Measurements from ENCODE around the gene NUDT3. TPM values are rescaled to one million over a fixed set of nuclear protein-coding genes. Genes with fewer than 3 reads are reported as not detected.
A peak's percentile ranks its signal among the peaks of the same experiment; 100 is the strongest.
"Not testable (repeated sequence)": the region's sequence is repeated elsewhere in the genome, so short reads cannot be mapped to it uniquely, and the experiment has no call there.

NUDT3 gene
- total and polyA plus RNA-seq, 4 donors = 15.5 to 50.2 (median 33.6) TPM

DNA sequence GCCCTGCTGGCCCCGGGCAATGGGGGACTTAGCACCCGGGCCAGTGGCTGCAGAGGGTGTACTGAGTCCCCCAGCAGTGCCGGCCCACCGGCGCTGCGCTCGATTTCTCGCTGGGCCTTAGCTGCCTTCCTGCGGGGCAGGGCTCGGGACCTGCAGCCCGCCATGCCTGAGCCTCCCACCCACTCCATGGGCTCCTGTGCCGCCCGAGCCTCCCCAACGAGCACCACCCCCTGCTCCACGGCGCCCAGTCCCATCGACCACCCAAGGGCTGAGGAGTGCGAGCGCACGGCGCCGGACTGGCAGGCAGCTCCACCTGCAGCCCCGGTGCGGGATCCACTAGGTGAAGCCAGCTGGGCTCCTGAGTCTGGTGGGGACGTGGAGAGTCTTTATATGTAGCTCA is 123.3 kb downstream of the NUDT3 start:
- DNase-seq; H3K4me1 ChIP-seq (ENCODE audit: control insufficient read depth in 1 of 2, insufficient read depth in 2 of 2, low read length in 2 of 2): not testable (repeated sequence)
- WGBS, 2 donors = 95 to 96% methylated on average over 5 to 22 of the region's 25 CpGs

DNA sequence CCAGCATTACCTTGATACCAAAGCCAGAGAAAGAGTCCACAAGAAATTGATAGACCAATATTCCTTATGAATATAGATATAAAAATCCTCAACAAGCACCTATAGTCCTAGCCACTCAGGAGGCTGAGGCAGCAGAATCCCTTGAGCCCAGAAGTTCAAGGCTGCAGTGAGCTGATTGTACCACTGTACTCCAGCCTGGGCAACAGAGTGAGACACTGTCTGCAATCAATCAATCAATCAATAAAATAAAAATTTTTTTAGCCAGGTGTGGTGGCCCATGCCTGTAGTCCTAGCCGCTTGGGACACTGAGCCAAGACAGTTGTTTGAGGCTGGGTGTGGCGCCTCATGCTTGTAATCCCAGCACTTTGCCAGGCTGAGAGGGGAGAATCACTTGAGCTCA is 124.7 kb downstream of the NUDT3 start:
- H3K27ac ChIP-seq (ENCODE audit: low read depth in 1 of 2, low read length in 2 of 2) = no peak overlapping the region
- 97 to 99% methylated on average over 2 of the region's 2 CpGs for WGBS, 2 donors
- intact Hi-C loops (cut with DNase I) = no loop called here
- H3K36me3 ChIP-seq (ENCODE audit: control insufficient read depth in 1 of 2, insufficient read depth in 2 of 2, low read length in 1 of 2) = no peaks in the 10 kb centered on the region
- H3K4me3 ChIP-seq (ENCODE audit: low read length in 2 of 2) = no peak overlapping the region
- no peaks in the 10 kb centered on the region for H3K4me1 ChIP-seq (ENCODE audit: control insufficient read depth in 1 of 2, insufficient read depth in 2 of 2, low read length in 2 of 2)
- no peaks in the 10 kb centered on the region for H3K27me3 ChIP-seq (ENCODE audit: control insufficient read depth in 1 of 2, insufficient read depth in 2 of 2, low read length in 1 of 2)
- ATAC-seq (ENCODE audit: low FRiP score) (no peak), DNase-seq (no peak)
- H3K9me3 ChIP-seq (ENCODE audit: control insufficient read depth, low read length) = no peaks in the 10 kb centered on the region

More for the DNA sequence above, 123.3 kb downstream of the NUDT3 start:
- ATAC-seq (ENCODE audit: low FRiP score); H3K27me3 ChIP-seq (ENCODE audit: control insufficient read depth in 1 of 2, insufficient read depth in 2 of 2, low read length in 1 of 2); H3K9me3 ChIP-seq (ENCODE audit: control insufficient read depth, low read length); H3K27ac ChIP-seq (ENCODE audit: low read depth in 1 of 2, low read length in 2 of 2); H3K36me3 ChIP-seq (ENCODE audit: control insufficient read depth in 1 of 2, insufficient read depth in 2 of 2, low read length in 1 of 2); intact Hi-C loops (cut with DNase I); H3K4me3 ChIP-seq (ENCODE audit: low read length in 2 of 2): not testable (repeated sequence)

DNA sequence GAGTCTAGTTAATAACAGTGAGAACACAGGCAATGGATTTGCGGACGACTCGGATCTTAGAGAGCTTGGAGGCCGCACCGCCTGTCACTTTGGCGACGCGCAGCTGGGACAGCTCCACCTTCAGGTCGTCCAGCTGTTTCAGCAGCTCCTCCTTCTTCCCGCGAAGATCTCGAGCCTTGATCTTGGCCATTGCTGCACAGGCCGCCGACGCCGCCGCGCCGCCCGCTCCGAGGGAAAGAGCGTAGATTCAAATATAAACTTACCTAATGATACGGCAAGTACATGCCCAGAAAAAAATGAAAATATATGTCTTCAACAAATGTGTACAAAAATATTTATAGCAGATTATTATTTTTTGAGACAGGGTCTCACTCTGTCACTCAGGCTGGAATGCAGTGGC is 129.0 kb downstream of the NUDT3 start:
- H3K4me1 ChIP-seq (ENCODE audit: control insufficient read depth in 1 of 2, insufficient read depth in 2 of 2, low read length in 2 of 2); ATAC-seq (ENCODE audit: low FRiP score); intact Hi-C loops (cut with DNase I); DNase-seq; H3K27ac ChIP-seq (ENCODE audit: low read depth in 1 of 2, low read length in 2 of 2); H3K36me3 ChIP-seq (ENCODE audit: control insufficient read depth in 1 of 2, insufficient read depth in 2 of 2, low read length in 1 of 2); H3K27me3 ChIP-seq (ENCODE audit: control insufficient read depth in 1 of 2, insufficient read depth in 2 of 2, low read length in 1 of 2); H3K9me3 ChIP-seq (ENCODE audit: control insufficient read depth, low read length); H3K4me3 ChIP-seq (ENCODE audit: low read length in 2 of 2): not testable (repeated sequence)
- WGBS, 2 donors = 79 to 84% methylated on average over 23 of the region's 23 CpGs

DNA sequence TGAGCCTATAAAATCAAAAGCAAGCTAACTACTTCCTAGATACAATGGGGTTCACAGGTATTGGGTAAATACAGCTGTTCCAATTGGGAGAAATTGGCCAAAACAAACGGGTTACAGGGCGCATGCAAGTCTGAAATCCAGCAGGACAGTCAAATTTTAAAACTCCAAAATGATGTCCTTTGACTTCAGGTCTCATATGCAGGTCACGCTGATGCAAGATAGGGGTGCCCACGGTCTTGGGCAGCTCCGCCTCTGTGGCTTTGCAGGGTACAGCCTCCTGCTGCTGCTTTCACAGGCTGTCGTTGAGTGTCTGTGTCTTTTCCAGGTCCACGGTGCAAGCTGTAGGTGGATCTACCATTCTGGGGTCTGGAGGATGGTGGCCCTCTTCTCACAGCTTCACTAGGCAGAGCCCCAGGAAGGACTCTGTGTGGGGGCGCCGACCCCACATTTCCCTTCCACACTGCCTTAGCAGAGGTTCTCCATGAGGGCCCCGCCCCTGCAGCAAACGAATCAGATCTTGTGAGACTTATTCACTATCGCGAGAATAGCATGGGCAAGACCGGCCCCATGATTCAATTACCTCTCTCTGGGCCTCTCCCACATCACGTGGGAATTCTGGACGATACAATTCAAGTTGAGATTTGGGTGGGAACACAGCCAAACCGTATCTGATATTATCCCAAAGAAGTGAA is 131.7 kb downstream of the NUDT3 start:
- intact Hi-C loops (cut with DNase I) = no loop called here
- ATAC-seq (ENCODE audit: low FRiP score) (no peak), DNase-seq (no peak)
- Histone ChIP-seq H3K9me3 (ENCODE audit: control insufficient read depth, low read length) (no peaks in the 10 kb centered on the region), H3K4me3 (ENCODE audit: low read length in 2 of 2) (no peak overlapping the region), H3K4me1 (ENCODE audit: control insufficient read depth in 1 of 2, insufficient read depth in 2 of 2, low read length in 2 of 2) (no peaks in the 10 kb centered on the region), H3K36me3 (ENCODE audit: control insufficient read depth in 1 of 2, insufficient read depth in 2 of 2, low read length in 1 of 2) (no peaks in the 10 kb centered on the region), H3K27ac (ENCODE audit: low read depth in 1 of 2, low read length in 2 of 2) (no peak overlapping the region), H3K27me3 (ENCODE audit: control insufficient read depth in 1 of 2, insufficient read depth in 2 of 2, low read length in 1 of 2) (no peaks in the 10 kb centered on the region)
- WGBS, 2 donors = 75 to 79% methylated on average over 17 of the region's 17 CpGs

DNA sequence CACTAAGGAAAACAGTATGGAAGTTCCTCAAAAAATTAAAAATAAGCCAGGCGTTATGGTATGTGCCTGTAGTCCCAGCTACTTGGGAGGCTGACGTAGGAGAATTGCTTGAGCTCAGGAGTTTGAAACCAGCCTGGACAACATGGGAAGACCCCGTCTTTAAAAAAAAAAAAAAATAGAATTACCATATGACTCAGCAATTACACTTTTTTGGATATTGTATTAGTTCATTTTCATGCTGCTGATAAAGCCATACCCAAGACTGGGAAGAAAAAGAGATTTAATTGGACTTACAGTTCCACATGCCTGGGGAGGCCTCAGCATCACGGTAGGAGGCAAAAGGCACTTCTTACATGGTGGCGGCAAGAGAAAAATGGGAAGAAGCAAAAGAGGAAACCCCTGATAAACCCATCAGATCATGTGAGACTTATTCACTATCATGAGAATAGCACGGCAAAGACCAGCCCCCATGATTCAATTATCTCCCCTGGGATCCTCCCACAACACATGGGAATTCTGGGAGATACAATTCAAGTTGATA is 132.9 kb downstream of the NUDT3 start:
- Histone ChIP-seq H3K9me3 (ENCODE audit: control insufficient read depth, low read length) (no peaks in the 10 kb centered on the region), H3K27me3 (ENCODE audit: control insufficient read depth in 1 of 2, insufficient read depth in 2 of 2, low read length in 1 of 2) (no peaks in the 10 kb centered on the region), H3K4me1 (ENCODE audit: control insufficient read depth in 1 of 2, insufficient read depth in 2 of 2, low read length in 2 of 2) (no peaks in the 10 kb centered on the region), H3K27ac (ENCODE audit: low read depth in 1 of 2, low read length in 2 of 2) (no peak overlapping the region), H3K4me3 (ENCODE audit: low read length in 2 of 2) (no peak overlapping the region), H3K36me3 (ENCODE audit: control insufficient read depth in 1 of 2, insufficient read depth in 2 of 2, low read length in 1 of 2) (no peaks in the 10 kb centered on the region)
- 92 to 94% methylated on average over 6 of the region's 6 CpGs for WGBS, 2 donors
- no peak for ATAC-seq (ENCODE audit: low FRiP score)
- intact Hi-C loops (cut with DNase I) = no loop called here
- DNase-seq = no peak

DNA sequence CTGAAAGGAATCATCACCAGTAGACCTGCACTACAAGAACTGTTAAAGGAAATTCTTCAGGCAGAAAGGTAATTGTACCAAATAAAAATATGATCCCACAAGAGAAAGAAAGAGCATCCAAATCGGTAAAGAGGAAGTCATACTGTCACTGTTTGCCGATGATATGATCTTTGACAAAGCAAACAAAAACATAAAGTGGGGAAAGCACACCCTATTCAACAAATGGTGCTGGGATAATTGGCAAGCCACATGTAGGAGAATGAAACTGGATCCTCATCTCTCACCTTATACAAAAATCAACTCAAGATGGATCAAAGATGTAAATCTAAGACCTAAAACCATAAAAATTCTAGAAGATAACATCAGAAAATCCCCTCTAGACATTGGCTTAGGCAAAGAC is 140.1 kb downstream of the NUDT3 start:
- not testable (repeated sequence) for H3K36me3 ChIP-seq (ENCODE audit: control insufficient read depth in 1 of 2, insufficient read depth in 2 of 2, low read length in 1 of 2); H3K9me3 ChIP-seq (ENCODE audit: control insufficient read depth, low read length); H3K4me3 ChIP-seq (ENCODE audit: low read length in 2 of 2); H3K27ac ChIP-seq (ENCODE audit: low read depth in 1 of 2, low read length in 2 of 2); ATAC-seq (ENCODE audit: low FRiP score); DNase-seq; H3K4me1 ChIP-seq (ENCODE audit: control insufficient read depth in 1 of 2, insufficient read depth in 2 of 2, low read length in 2 of 2); H3K27me3 ChIP-seq (ENCODE audit: control insufficient read depth in 1 of 2, insufficient read depth in 2 of 2, low read length in 1 of 2)
- 76 to 82% methylated on average over 2 of the region's 2 CpGs for WGBS, 2 donors
- intact Hi-C loops (cut with DNase I) = loop anchor here in 1 of 2 donors (5.0 kb wide), 1 partner anchor 65 kb away; no protein-coding TSS in a partner anchor

DNA sequence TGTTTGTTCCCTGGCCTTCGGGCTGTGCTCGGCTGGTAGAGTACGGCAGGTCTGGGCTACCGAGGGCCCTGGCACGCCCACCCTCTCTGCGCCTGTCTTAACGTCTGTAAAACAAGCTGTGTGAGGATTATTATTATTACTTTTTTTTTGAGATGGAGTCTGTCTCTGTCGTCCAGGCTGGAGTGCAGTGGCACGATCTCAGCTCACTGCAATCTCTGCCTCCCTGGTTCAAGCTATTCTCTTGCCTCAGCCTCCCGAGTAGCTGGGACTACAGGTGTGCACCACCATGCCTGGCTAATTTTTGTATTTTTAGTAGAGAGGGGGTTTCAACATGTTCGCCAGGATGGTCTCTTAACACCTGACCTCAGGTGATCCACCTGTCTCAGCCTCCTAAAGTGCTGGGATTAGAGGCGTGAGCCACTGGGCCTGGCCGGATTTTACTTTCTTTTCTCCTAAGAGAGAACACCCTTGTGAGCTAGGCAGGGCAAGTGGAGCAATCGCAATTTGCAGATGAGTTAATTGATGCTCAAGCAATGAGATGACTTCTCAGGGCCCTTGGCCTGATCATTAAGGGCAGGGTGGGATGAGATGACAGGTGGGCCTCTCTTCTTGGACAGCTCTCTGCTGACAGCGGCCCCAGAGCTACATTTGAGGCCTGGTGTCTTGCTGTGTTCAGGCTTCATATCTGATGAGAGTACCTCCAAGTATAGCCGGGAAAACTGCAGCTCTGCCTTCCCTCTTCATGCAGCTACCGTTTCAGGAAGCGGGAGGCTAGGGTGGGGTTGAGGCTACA is 142.8 kb downstream of the NUDT3 start:
- peak overlapping the region in 1 of 2 donors; percentile 67 for H3K27ac ChIP-seq (ENCODE audit: low read depth in 1 of 2, low read length in 2 of 2)
- peak; percentile 57 for ATAC-seq (ENCODE audit: low FRiP score)
- intact Hi-C loops (cut with DNase I) = loop anchor here (1.0 to 5.0 kb wide), 5 partner anchors 68 to 166 kb away; partner anchors contain the start of gene NUDT3 (in 2 of the 2)
- peak in 1 of 2 donors; percentile 43 for DNase-seq
- no peaks in the 10 kb centered on the region for H3K4me1 ChIP-seq (ENCODE audit: control insufficient read depth in 1 of 2, insufficient read depth in 2 of 2, low read length in 2 of 2)
- peak overlapping the region; percentile 43 to 54 for H3K4me3 ChIP-seq (ENCODE audit: low read length in 2 of 2)
- WGBS, 2 donors = 42 to 45% methylated on average over 17 to 18 of the region's 18 CpGs
- H3K27me3 ChIP-seq (ENCODE audit: control insufficient read depth in 1 of 2, insufficient read depth in 2 of 2, low read length in 1 of 2) = no peaks in the 10 kb centered on the region
- H3K9me3 ChIP-seq (ENCODE audit: control insufficient read depth, low read length) = no peaks in the 10 kb centered on the region
- no peaks in the 10 kb centered on the region for H3K36me3 ChIP-seq (ENCODE audit: control insufficient read depth in 1 of 2, insufficient read depth in 2 of 2, low read length in 1 of 2)

DNA sequence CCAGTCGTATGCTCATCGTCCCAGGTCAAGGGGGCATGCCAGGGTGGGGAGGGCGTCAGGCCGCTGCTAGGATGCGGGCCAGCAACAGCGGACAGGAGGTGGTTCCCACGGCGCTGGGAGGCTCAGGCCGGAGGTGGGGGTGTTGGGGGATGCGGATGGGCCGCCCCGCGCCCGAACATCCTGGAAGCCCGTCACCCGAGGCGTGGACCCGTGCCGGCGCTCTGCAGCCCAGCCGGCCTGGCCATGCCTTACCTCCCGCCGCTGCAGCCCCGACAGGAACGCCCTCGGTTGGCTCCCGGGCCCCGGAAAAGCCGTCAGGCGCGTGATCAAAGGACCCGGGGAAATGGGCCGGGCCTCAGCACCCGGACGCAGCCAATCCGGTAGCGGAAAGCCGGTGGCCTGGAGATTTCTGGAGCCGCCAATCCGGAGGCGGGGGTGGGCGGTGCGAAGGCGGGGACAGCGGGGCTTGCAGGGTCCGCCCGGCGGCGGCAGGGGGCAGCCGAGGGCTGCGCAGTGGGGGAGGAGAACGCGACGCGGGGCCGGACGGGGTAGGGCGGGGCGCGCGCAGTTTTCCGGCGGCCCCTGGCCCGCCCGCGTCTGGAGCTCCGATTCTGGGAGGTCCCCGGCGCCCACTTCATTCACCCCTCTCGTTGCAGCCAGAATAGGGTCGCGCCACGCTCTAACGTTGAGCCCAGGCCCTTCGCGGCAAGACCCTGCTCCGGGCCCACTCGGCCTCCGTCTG is 143.6 kb downstream of the NUDT3 start, which contains the start of gene SMIM29:
TSS of gene SMIM29 (minus strand) at position 280 of the 742 bp plus-strand sequence. CDS start 1,215 bp downstream, outside the sequence.
- intact Hi-C loops (cut with DNase I) = loop anchor here (1.0 to 5.0 kb wide), 4 partner anchors 143 to 166 kb away; partner anchors contain the start of gene NUDT3 (in 2 of the 2)
- peak; percentile 99 for ATAC-seq (ENCODE audit: low FRiP score)
- WGBS, 2 donors = 0 to 1% methylated on average over 76 to 79 of the region's 79 CpGs

More for the DNA sequence above, 143.6 kb downstream of the NUDT3 start, which contains the start of gene SMIM29:
- peak; percentile 98 to 99 for DNase-seq
- no peaks in the 10 kb centered on the region for H3K36me3 ChIP-seq (ENCODE audit: control insufficient read depth in 1 of 2, insufficient read depth in 2 of 2, low read length in 1 of 2)
- no peaks in the 10 kb centered on the region for H3K9me3 ChIP-seq (ENCODE audit: control insufficient read depth, low read length)
- H3K4me1 ChIP-seq (ENCODE audit: control insufficient read depth in 1 of 2, insufficient read depth in 2 of 2, low read length in 2 of 2) = no peaks in the 10 kb centered on the region
- H3K27me3 ChIP-seq (ENCODE audit: control insufficient read depth in 1 of 2, insufficient read depth in 2 of 2, low read length in 1 of 2) = no peaks in the 10 kb centered on the region
- peak within 1 kb of the TSS; percentile 49 to 54 for H3K4me3 ChIP-seq (ENCODE audit: low read length in 2 of 2)
- H3K27ac ChIP-seq (ENCODE audit: low read depth in 1 of 2, low read length in 2 of 2) = peak within 1 kb of the TSS in 1 of 2 donors; percentile 67

All from aorta (tissue), 5 donors.